Amygdala (tissue), 56 donors: ENCODE results near the gene MED16.
A peak's percentile ranks its signal among the peaks of the same experiment; 100 is the strongest.

Experiments used
- DNase-seq, 56 donors: peaks; one replicate each; lab custom pipeline; 2025; lab: John Stamatoyannopoulos, UW

MED16 gene

GRCh38 chr19:912181-913079 is 19.4 kb upstream of the MED16 start:
- peak in 1 of 56 donors; percentile 63 for DNase-seq

GRCh38 chr19:911197-912033 is 18.4 kb upstream of the MED16 start:
- no peak for DNase-seq

- no peak for DNase-seq
Observed at GRCh38 chr19:907183-907853, 14.3 kb upstream of the MED16 start.

GRCh38 chr19:906480-906879 is 13.5 kb upstream of the MED16 start:
- DNase-seq, result no peak

- no peak for DNase-seq
Observed at GRCh38 chr19:904545-904944, 11.6 kb upstream of the MED16 start.

- no peak for DNase-seq
Observed at GRCh38 chr19:903266-903797, 10.3 kb upstream of the MED16 start.

GRCh38 chr19:902446-903226 is 9.6 kb upstream of the MED16 start:
- no peak for DNase-seq

GRCh38 chr19:902093-902370 is 9.0 kb upstream of the MED16 start:
- no peak for DNase-seq

GRCh38 chr19:901216-902092 is 8.5 kb upstream of the MED16 start:
- DNase-seq, result no peak

- peak in 1 of 56 donors; percentile 14 for DNase-seq
Observed at GRCh38 chr19:900302-901111, 7.5 kb upstream of the MED16 start.

- no peak for DNase-seq
Observed at GRCh38 chr19:900043-900301, 7.0 kb upstream of the MED16 start.

GRCh38 chr19:899336-900042 is 6.5 kb upstream of the MED16 start:
- no peak for DNase-seq

- peak in 42 of 56 donors; percentile 11 to 78 (median 52) for DNase-seq
Observed at GRCh38 chr19:898663-899062, 5.7 kb upstream of the MED16 start.

GRCh38 chr19:897442-898039 is 4.6 kb upstream of the MED16 start:
- no peak for DNase-seq

- DNase-seq, result no peak
Observed at GRCh38 chr19:896999-897398, 4.0 kb upstream of the MED16 start.

- no peak for DNase-seq
Observed at GRCh38 chr19:896434-896833, 3.4 kb upstream of the MED16 start.

- DNase-seq, result peak in 1 of 56 donors; percentile 66
Observed at GRCh38 chr19:892243-892893, 619 bp downstream of the MED16 start.
